Kidney epithelial cell (primary cell): ENCODE results near the gene NELL1. TPM values are rescaled to one million over a fixed set of nuclear protein-coding genes. Genes with fewer than 3 reads are reported as not detected.

Experiments
- DNase-seq: peaks from one replicate; pipeline ENCODE4 v3.0.0-alpha.2; 2010; ENCODE audit warnings: low read depth
- H3K27me3 ChIP-seq: 2 replicates; pipeline ENCODE4 v1.6.0; 2011; ENCODE audit warnings: low read length; ENCODE audit not compliant: control insufficient read depth, insufficient read depth
- H3K36me3 ChIP-seq: 2 replicates; pipeline ENCODE4 v1.5.1; 2011; ENCODE audit warnings: low read length; ENCODE audit not compliant: control insufficient read depth, insufficient read depth
- H3K4me3 ChIP-seq: 2 replicates; pipeline ENCODE4 v1.5.1; 2011; ENCODE audit warnings: low read depth, mild to moderate bottlenecking, control low read depth, low read length
- CTCF ChIP-seq: IDR thresholded peaks from 2 replicates; pipeline ENCODE4 v1.5.1; 2011; ENCODE audit warnings: mild to moderate bottlenecking, moderate library complexity, low read length, control low read depth, inconsistent platforms; ENCODE audit not compliant: insufficient read depth, poor library complexity, severe bottlenecking
- total RNA-seq: library from RNA; depleted of rRNA; stranded (reverse); fragments of >200 nt; gene quantifications from 2 replicates; pipeline ENCODE4 v1.2.3, GENCODE V29; 2015

Gene NELL1
- total RNA-seq, 1 donor from 2014 or later = 0.17 TPM

- no peaks in the 10 kb centered on the region for H3K27me3 ChIP-seq
- no peak for DNase-seq
- no peak for TF ChIP-seq CTCF
These were observed 321.1 kb downstream of the NELL1 start for GRCh38 chr11:20990447-20990846.

GRCh38 chr11:20991471-20991870 is 322.1 kb downstream of the NELL1 start:
- no peaks in the 10 kb centered on the region for H3K27me3 ChIP-seq
- no peak for TF ChIP-seq CTCF
- no peaks in the 10 kb centered on the region for H3K36me3 ChIP-seq
- no peak overlapping the region for H3K4me3 ChIP-seq
- no peak for DNase-seq

More at GRCh38 chr11:20990447-20990846, 321.1 kb downstream of the NELL1 start:
- Histone ChIP-seq H3K4me3 (no peak overlapping the region), H3K36me3 (no peaks in the 10 kb centered on the region)

GRCh38 chr11:21007297-21007696 is 337.9 kb downstream of the NELL1 start:
- no peaks in the 10 kb centered on the region for H3K27me3 ChIP-seq
- TF ChIP-seq CTCF = no peak
- no peaks in the 10 kb centered on the region for H3K36me3 ChIP-seq
- DNase-seq = no peak
- H3K4me3 ChIP-seq = no peak overlapping the region

GRCh38 chr11:21018248-21018647 is 348.9 kb downstream of the NELL1 start:
- no peaks in the 10 kb centered on the region for H3K36me3 ChIP-seq
- no peak for DNase-seq
- no peak for TF ChIP-seq CTCF
- no peak overlapping the region for H3K4me3 ChIP-seq
- H3K27me3 ChIP-seq = no peaks in the 10 kb centered on the region

GRCh38 chr11:21026685-21027084 is 357.3 kb downstream of the NELL1 start:
- DNase-seq = no peak
- no peak for TF ChIP-seq CTCF
- Histone ChIP-seq H3K4me3 (no peak overlapping the region), H3K27me3 (no peaks in the 10 kb centered on the region), H3K36me3 (no peaks in the 10 kb centered on the region)

DNA sequence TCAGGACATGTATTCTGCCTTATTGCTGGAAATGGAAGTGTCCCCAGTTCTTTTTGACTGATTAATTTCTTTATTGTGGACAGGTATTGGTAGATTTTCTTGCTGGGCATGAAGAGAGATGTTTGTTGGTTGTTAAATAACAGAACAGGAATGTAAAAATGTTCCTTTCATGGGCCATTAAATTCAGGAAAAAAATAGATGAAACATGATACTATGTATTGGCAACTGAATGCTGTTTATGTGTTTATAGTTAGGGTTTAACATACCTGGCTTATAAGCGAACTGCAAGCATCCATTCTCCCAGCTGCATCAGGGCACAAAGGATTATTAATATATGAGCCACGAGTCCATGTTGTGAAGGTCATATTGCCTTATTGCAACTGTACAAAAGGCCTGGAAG is 368.5 kb downstream of the NELL1 start:
- DNase-seq = no peak
- H3K27me3 ChIP-seq = no peaks in the 10 kb centered on the region

More for the DNA sequence above, 368.5 kb downstream of the NELL1 start:
- H3K4me3 ChIP-seq = no peak overlapping the region
- no peaks in the 10 kb centered on the region for H3K36me3 ChIP-seq
- no peak for TF ChIP-seq CTCF
